K562 (cell line): ENCODE results near the gene UBE2D2.

Experiments
- FOXP1 ChIP-seq: sonication (generic); formaldehyde crosslinking; IDR thresholded peaks from 2 replicates; pipeline ENCODE4 v1.8.0; 2022; ENCODE audit warnings: mild to moderate bottlenecking, missing genetic modification reagents
- KDM1A ChIP-seq, 2 experiments: fragments of 450-650 bp; IDR thresholded peaks; 2 replicates each; pipeline ENCODE4 v1.6.1; 2016; ENCODE audit warnings: mild to moderate bottlenecking in 2 of 2
- KLF1 ChIP-seq: fragments of 450-650 bp; IDR thresholded peaks from 2 replicates; pipeline ENCODE4 v1.6.1; 2016; ENCODE audit warnings: missing genetic modification characterization, missing compliant biosample characterization
- PHF8 ChIP-seq: fragments of 200-600 bp; sonication (generic); IDR thresholded peaks from 2 replicates; pipeline ENCODE4 v1.6.1; 2012; ENCODE audit warnings: mixed run types, mild to moderate bottlenecking, inconsistent platforms, low read length, moderate library complexity, borderline replicate concordance
- POLR2A ChIP-seq: fragments of 450-650 bp; conservative IDR thresholded peaks from 2 replicates; pipeline ENCODE4 v1.6.1; 2016
- TCF7 ChIP-seq: sonication (generic); IDR thresholded peaks from 2 replicates; pipeline ENCODE4 v1.6.1; 2016; ENCODE audit warnings: antibody characterized with exemption, borderline replicate concordance
- ZNF589 ChIP-seq: fragments of 200-800 bp; sonication (Bioruptor generic); IDR thresholded peaks from 2 replicates; pipeline ENCODE4 v1.6.1; 2016; ENCODE audit warnings: low read depth, missing genetic modification characterization, missing compliant biosample characterization

GRCh38 chr5:139588962-139589361 is 27.8 kb downstream of the UBE2D2 start:
- TF ChIP-seq FOXP1 = no peak
- no peak for TF ChIP-seq PHF8
- TF ChIP-seq TCF7 = no peak
- TF ChIP-seq KDM1A (IDR thresholded peaks at IDR 0.05) = no peak
- no peak for TF ChIP-seq POLR2A
- TF ChIP-seq ZNF589 = no peak
- no peak for TF ChIP-seq KLF1 (tag)
